HEK293 (cell line): ENCODE data around the gene ZNF646.

Experiments used
- CTCF ChIA-PET: fragments of 350-600 bp; formaldehyde crosslinking; extraction: SDS; loops from one replicate; lab custom pipeline; 2021; ENCODE audit warnings: antibody characterized with exemption; lab: Yijun Ruan, JAX
- POLR2A ChIA-PET: fragments of 300-600 bp; formaldehyde crosslinking; extraction: SDS; loops from one replicate; lab custom pipeline; 2020; ENCODE audit warnings: antibody characterized with exemption, inconsistent platforms; lab: Yijun Ruan, JAX
- H3K27ac ChIP-seq: fragments of 200-500 bp; sonication (Bioruptor generic); 2 replicates; pipeline ENCODE4 v1.5.1; 2014; ENCODE audit warnings: low read depth, low read length, control low read depth, inconsistent platforms; ENCODE audit errors: extremely low read depth
- H3K36me3 ChIP-seq, 2 experiments: fragments of 200-500 bp in 1 of 2; sonication (Bioruptor generic) in 1 of 2; 1 replicate in 1 of 2; 2 replicates in 1 of 2; pipeline ENCODE4 v1.5.1; 2014 to 2017; ENCODE audit warnings: inconsistent platforms in 2 of 2, low read length in 2 of 2; ENCODE audit not compliant: control insufficient read depth in 2 of 2, insufficient read depth in 1 of 2
- H3K4me1 ChIP-seq: fragments of 200-500 bp; sonication (Bioruptor generic); 2 replicates; pipeline ENCODE4 v1.5.1; 2014; ENCODE audit warnings: mild to moderate bottlenecking, low read length, inconsistent platforms; ENCODE audit not compliant: control insufficient read depth, insufficient read depth
- H3K4me3 ChIP-seq: 2 replicates; pipeline ENCODE4 v1.5.1; 2011; ENCODE audit warnings: low read depth, mild to moderate bottlenecking, control low read depth, low read length, moderate library complexity
- H3K9me3 ChIP-seq: fragments of 200-500 bp; sonication (Bioruptor generic); 2 replicates; pipeline ENCODE4 v1.5.1; 2014; ENCODE audit warnings: low read depth, low read length, inconsistent platforms; ENCODE audit not compliant: control insufficient read depth, insufficient read depth
- GLI2 ChIP-seq: fragments of 450-650 bp; formaldehyde crosslinking; IDR thresholded peaks from 2 replicates; pipeline ENCODE4; 2017; ENCODE audit warnings: missing biosample characterization, missing genetic modification characterization, low read depth, borderline replicate concordance
- GLI4 ChIP-seq: fragments of 450-650 bp; formaldehyde crosslinking; IDR thresholded peaks from 2 replicates; pipeline ENCODE4 v1.5.1; 2016; ENCODE audit warnings: missing biosample characterization, missing genetic modification characterization
- KLF1 ChIP-seq: fragments of 450-650 bp; formaldehyde crosslinking; IDR thresholded peaks from 2 replicates; pipeline ENCODE4 v1.5.1; 2016; ENCODE audit warnings: missing biosample characterization, missing genetic modification characterization
- KLF10 ChIP-seq: fragments of 450-650 bp; IDR thresholded peaks from 2 replicates; pipeline ENCODE4 v1.5.1; 2018; ENCODE audit warnings: missing biosample characterization, mild to moderate bottlenecking, missing genetic modification characterization
- KLF7 ChIP-seq: fragments of 450-650 bp; formaldehyde crosslinking; IDR thresholded peaks from 2 replicates; pipeline ENCODE4 v1.5.1; 2016; ENCODE audit warnings: missing biosample characterization, missing genetic modification characterization, borderline replicate concordance
- ZFHX2 ChIP-seq: fragments of 450-650 bp; formaldehyde crosslinking; conservative IDR thresholded peaks from 2 replicates; pipeline ENCODE4 v1.5.1; 2016; ENCODE audit warnings: missing biosample characterization, missing genetic modification characterization
- ZIC2 ChIP-seq: fragments of 450-650 bp; formaldehyde crosslinking; IDR thresholded peaks from 2 replicates; pipeline ENCODE4 v1.5.1; 2016; ENCODE audit warnings: missing biosample characterization, missing genetic modification characterization
- ZNF121 ChIP-seq: fragments of 450-650 bp; formaldehyde crosslinking; IDR thresholded peaks from 2 replicates; pipeline ENCODE4 v1.5.1; 2016; ENCODE audit warnings: missing biosample characterization, missing genetic modification characterization
- ZNF140 ChIP-seq: fragments of 450-650 bp; formaldehyde crosslinking; IDR thresholded peaks from 2 replicates; pipeline ENCODE4 v1.5.1; 2016; ENCODE audit warnings: missing biosample characterization, missing genetic modification characterization
- ZNF202 ChIP-seq: fragments of 450-650 bp; formaldehyde crosslinking; IDR thresholded peaks from 2 replicates; pipeline ENCODE4 v1.5.1; 2016; ENCODE audit warnings: missing biosample characterization, missing genetic modification characterization, borderline replicate concordance
- ZNF23 ChIP-seq: fragments of 450-650 bp; formaldehyde crosslinking; IDR thresholded peaks from 2 replicates; pipeline ENCODE4 v1.5.1; 2016; ENCODE audit warnings: missing biosample characterization, missing genetic modification characterization, borderline replicate concordance
- ZNF324 ChIP-seq: fragments of 450-650 bp; formaldehyde crosslinking; IDR thresholded peaks from 2 replicates; pipeline ENCODE4 v1.5.1; 2016; ENCODE audit warnings: missing biosample characterization, missing genetic modification characterization
- ZNF423 ChIP-seq: fragments of 450-650 bp; formaldehyde crosslinking; IDR thresholded peaks from 2 replicates; pipeline ENCODE4 v1.5.1; 2016; ENCODE audit warnings: missing biosample characterization, missing genetic modification characterization
- ZNF600 ChIP-seq: fragments of 450-650 bp; formaldehyde crosslinking; IDR thresholded peaks from 2 replicates; pipeline ENCODE4 v1.5.1; 2016; ENCODE audit warnings: missing biosample characterization, missing genetic modification characterization
- ZNF792 ChIP-seq: fragments of 450-650 bp; formaldehyde crosslinking; IDR thresholded peaks from 2 replicates; pipeline ENCODE4 v1.5.1; 2016; ENCODE audit warnings: missing biosample characterization, missing genetic modification characterization
- TF ChIP-seq, protein P1 (sequence below): fragments of 450-650 bp; formaldehyde crosslinking; IDR thresholded peaks from 2 replicates; pipeline ENCODE4 v1.5.0; 2017; ENCODE audit warnings: missing biosample characterization, missing genetic modification characterization, borderline replicate concordance
- TF ChIP-seq, protein P2 (sequence below): fragments of 450-650 bp; formaldehyde crosslinking; IDR thresholded peaks from 2 replicates; pipeline ENCODE4 v1.5.1; 2016; ENCODE audit warnings: missing biosample characterization, missing genetic modification characterization
- TF ChIP-seq, protein P3 (sequence below): fragments of 450-650 bp; formaldehyde crosslinking; IDR thresholded peaks from 2 replicates; pipeline ENCODE4 v1.5.1; 2017; ENCODE audit warnings: missing biosample characterization, mild to moderate bottlenecking, missing genetic modification characterization, moderate library complexity
- TF ChIP-seq, protein P4 (sequence below): fragments of 450-650 bp; formaldehyde crosslinking; IDR thresholded peaks from 2 replicates; pipeline ENCODE4 v1.5.1; 2016; ENCODE audit warnings: missing biosample characterization, missing genetic modification characterization, borderline replicate concordance

ZNF646 gene

DNA sequence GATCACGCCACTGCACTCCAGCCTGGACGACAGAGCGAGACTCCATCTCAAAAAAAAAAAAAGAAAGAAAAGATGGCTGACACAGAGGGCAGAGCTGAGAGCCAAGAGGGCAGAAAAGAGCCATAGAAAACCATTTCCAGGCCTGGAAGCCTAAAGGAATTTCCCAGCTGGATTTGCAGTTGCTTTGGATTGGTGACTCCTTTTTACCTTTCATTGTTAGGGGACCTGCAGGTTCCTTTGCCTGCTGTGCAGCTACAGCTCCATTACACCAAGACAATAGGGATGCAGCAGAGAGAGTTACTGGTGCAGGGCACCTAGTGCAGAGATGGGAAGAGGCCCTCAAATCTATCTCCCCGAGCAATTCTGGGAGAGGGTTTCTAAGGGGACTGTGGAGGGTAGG, 18.6 kb upstream of the ZNF646 start:
- POLR2A ChIA-PET: no interaction called here
- peaks cover 4 to 5% of the 10 kb centered on the region in 2 experiments; a peak in 2 of 3 replicates for H3K36me3 ChIP-seq
- CTCF ChIA-PET: no interaction called here
- no peak overlapping the region for H3K27ac ChIP-seq
- H3K9me3 ChIP-seq: no peaks in the 10 kb centered on the region
- H3K4me1 ChIP-seq: no peaks in the 10 kb centered on the region
- no peak overlapping the region for H3K4me3 ChIP-seq
- TF ChIP-seq ZNF202 (tag by site-specific recombination) (no peak), GLI2 (tag by site-specific recombination) (no peak), ZNF324 (tag by site-specific recombination) (no peak), ZIC2 (no peak), GLI4 (tag by site-specific recombination) (no peak), ZNF121 (no peak), ZNF23 (tag by site-specific recombination) (no peak)
- TF ChIP-seq, protein P1, sequence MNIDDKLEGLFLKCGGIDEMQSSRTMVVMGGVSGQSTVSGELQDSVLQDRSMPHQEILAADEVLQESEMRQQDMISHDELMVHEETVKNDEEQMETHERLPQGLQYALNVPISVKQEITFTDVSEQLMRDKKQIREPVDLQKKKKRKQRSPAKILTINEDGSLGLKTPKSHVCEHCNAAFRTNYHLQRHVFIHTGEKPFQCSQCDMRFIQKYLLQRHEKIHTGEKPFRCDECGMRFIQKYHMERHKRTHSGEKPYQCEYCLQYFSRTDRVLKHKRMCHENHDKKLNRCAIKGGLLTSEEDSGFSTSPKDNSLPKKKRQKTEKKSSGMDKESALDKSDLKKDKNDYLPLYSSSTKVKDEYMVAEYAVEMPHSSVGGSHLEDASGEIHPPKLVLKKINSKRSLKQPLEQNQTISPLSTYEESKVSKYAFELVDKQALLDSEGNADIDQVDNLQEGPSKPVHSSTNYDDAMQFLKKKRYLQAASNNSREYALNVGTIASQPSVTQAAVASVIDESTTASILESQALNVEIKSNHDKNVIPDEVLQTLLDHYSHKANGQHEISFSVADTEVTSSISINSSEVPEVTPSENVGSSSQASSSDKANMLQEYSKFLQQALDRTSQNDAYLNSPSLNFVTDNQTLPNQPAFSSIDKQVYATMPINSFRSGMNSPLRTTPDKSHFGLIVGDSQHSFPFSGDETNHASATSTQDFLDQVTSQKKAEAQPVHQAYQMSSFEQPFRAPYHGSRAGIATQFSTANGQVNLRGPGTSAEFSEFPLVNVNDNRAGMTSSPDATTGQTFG: no peak

DNA sequence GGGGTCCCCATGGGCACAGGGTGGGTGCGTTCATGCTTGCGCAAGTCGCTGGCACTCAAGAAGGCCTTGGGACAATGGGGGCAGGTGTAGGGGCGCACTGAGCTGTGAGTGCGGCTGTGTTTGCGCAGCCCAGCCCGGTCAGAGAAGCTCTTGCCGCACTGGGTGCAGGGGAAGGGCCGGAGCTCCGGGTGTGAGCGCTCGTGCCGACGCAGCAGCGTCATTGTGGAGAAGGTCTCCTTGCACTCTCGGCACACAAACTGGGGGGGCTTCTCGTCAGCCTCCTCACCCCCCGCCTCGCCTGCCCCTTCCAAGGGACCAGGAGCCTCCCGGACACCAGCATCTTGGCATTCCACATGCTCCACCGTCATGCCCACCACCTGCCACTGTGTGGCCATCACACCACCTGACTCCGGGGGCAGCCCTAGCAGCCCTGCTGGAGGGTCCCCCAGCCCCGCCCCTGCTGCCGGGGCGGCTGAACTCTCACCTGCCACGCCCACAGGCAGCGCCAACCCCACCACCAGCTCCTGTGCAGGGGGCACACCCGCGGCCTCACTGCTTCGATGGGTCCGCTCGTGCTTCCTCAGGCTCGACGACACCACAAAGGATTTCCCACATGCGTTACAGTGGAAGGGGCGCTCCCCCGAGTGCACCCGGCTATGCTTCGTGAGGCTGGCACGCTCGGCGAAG, 13.0 kb upstream of the ZNF646 start:
- no peak overlapping the region for H3K4me3 ChIP-seq
- POLR2A ChIA-PET: no interaction called here
- no peaks in the 10 kb centered on the region for H3K9me3 ChIP-seq
- TF ChIP-seq ZNF423 (no peak), KLF1 (no peak), ZFHX2 (tag by site-specific recombination) (no peak), ZNF600 (no peak), KLF10 (no peak), ZNF140 (no peak), KLF7 (tag by site-specific recombination) (no peak), ZNF792 (tag by site-specific recombination) (no peak)
- TF ChIP-seq, protein P2, sequence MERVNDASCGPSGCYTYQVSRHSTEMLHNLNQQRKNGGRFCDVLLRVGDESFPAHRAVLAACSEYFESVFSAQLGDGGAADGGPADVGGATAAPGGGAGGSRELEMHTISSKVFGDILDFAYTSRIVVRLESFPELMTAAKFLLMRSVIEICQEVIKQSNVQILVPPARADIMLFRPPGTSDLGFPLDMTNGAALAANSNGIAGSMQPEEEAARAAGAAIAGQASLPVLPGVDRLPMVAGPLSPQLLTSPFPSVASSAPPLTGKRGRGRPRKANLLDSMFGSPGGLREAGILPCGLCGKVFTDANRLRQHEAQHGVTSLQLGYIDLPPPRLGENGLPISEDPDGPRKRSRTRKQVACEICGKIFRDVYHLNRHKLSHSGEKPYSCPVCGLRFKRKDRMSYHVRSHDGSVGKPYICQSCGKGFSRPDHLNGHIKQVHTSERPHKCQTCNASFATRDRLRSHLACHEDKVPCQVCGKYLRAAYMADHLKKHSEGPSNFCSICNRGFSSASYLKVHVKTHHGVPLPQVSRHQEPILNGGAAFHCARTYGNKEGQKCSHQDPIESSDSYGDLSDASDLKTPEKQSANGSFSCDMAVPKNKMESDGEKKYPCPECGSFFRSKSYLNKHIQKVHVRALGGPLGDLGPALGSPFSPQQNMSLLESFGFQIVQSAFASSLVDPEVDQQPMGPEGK (tag by site-specific recombination): no peak
- TF ChIP-seq, protein P3, sequence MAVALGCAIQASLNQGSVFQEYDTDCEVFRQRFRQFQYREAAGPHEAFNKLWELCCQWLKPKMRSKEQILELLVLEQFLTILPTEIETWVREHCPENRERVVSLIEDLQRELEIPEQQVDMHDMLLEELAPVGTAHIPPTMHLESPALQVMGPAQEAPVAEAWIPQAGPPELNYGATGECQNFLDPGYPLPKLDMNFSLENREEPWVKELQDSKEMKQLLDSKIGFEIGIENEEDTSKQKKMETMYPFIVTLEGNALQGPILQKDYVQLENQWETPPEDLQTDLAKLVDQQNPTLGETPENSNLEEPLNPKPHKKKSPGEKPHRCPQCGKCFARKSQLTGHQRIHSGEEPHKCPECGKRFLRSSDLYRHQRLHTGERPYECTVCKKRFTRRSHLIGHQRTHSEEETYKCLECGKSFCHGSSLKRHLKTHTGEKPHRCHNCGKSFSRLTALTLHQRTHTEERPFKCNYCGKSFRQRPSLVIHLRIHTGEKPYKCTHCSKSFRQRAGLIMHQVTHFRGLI: no peak
- TF ChIP-seq, protein P4, sequence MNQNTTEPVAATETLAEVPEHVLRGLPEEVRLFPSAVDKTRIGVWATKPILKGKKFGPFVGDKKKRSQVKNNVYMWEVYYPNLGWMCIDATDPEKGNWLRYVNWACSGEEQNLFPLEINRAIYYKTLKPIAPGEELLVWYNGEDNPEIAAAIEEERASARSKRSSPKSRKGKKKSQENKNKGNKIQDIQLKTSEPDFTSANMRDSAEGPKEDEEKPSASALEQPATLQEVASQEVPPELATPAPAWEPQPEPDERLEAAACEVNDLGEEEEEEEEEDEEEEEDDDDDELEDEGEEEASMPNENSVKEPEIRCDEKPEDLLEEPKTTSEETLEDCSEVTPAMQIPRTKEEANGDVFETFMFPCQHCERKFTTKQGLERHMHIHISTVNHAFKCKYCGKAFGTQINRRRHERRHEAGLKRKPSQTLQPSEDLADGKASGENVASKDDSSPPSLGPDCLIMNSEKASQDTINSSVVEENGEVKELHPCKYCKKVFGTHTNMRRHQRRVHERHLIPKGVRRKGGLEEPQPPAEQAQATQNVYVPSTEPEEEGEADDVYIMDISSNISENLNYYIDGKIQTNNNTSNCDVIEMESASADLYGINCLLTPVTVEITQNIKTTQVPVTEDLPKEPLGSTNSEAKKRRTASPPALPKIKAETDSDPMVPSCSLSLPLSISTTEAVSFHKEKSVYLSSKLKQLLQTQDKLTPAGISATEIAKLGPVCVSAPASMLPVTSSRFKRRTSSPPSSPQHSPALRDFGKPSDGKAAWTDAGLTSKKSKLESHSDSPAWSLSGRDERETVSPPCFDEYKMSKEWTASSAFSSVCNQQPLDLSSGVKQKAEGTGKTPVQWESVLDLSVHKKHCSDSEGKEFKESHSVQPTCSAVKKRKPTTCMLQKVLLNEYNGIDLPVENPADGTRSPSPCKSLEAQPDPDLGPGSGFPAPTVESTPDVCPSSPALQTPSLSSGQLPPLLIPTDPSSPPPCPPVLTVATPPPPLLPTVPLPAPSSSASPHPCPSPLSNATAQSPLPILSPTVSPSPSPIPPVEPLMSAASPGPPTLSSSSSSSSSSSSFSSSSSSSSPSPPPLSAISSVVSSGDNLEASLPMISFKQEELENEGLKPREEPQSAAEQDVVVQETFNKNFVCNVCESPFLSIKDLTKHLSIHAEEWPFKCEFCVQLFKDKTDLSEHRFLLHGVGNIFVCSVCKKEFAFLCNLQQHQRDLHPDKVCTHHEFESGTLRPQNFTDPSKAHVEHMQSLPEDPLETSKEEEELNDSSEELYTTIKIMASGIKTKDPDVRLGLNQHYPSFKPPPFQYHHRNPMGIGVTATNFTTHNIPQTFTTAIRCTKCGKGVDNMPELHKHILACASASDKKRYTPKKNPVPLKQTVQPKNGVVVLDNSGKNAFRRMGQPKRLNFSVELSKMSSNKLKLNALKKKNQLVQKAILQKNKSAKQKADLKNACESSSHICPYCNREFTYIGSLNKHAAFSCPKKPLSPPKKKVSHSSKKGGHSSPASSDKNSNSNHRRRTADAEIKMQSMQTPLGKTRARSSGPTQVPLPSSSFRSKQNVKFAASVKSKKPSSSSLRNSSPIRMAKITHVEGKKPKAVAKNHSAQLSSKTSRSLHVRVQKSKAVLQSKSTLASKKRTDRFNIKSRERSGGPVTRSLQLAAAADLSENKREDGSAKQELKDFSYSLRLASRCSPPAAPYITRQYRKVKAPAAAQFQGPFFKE (tag by site-specific recombination): no peak
- TF ChIP-seq, all 188 proteins: peak for 0
- no peak overlapping the region for H3K27ac ChIP-seq
- H3K4me1 ChIP-seq: no peaks in the 10 kb centered on the region
- peaks cover 5 to 38% of the 10 kb centered on the region in 2 experiments; a peak in 2 of 3 replicates for H3K36me3 ChIP-seq
- CTCF ChIA-PET: interaction anchor here (0.9 to 1.1 kb wide), 2 partner anchors 77 to 108 kb away, joined by 4 to 5 read pairs; partner anchors contain the start of gene HSD3B7
